Thyroid gland (tissue), 4 donors: Measurements from ENCODE around the gene MYADML2. TPM values are rescaled to one million over a fixed set of nuclear protein-coding genes. Genes with fewer than 3 reads are reported as not detected.

Experiments
- DNase-seq, 2 donors: peaks; one replicate each; pipeline ENCODE4 v3.0.0-alpha.2; 2019
- H3K27ac ChIP-seq, 3 donors: fragments of 200-600 bp; sonication (generic); 1 replicate in 2 of 3; 2 replicates in 1 of 3; pipeline ENCODE4 v1.5.1; 2016 to 2019; ENCODE audit warnings: mild to moderate bottlenecking in 1 of 3, moderate library complexity in 1 of 3
- H3K27me3 ChIP-seq: fragments of 200-600 bp; sonication (generic); one replicate; pipeline ENCODE4 v1.5.1; 2019
- H3K36me3 ChIP-seq, 2 donors: fragments of 200-600 bp; sonication (generic); one replicate each; pipeline ENCODE4 v1.5.1; 2016 to 2019
- H3K4me1 ChIP-seq, 2 donors: fragments of 200-600 bp; sonication (generic); one replicate each; pipeline ENCODE4 v1.5.1; 2017 to 2019
- H3K4me3 ChIP-seq, 3 donors: fragments of 200-600 bp; sonication (generic); replicated peaks in 1 of 3; 1 replicate in 2 of 3; 2 replicates in 1 of 3; pipeline ENCODE4 v1.5.1; 2016; ENCODE audit warnings: mild to moderate bottlenecking in 1 of 3
- H3K9me3 ChIP-seq: fragments of 200-600 bp; sonication (generic); one replicate; pipeline ENCODE4 v1.5.1; 2017
- CTCF ChIP-seq, 6 experiments: fragments of 200-600 bp in 3 of 6; fragments of 450-650 bp in 3 of 6; sonication (generic) in 3 of 6; IDR thresholded peaks; one replicate each; pipeline ENCODE4 v1.5.1; 2016 to 2019; ENCODE audit warnings: antibody characterized with exemption in 6 of 6, mild to moderate bottlenecking in 2 of 6, inconsistent platforms in 1 of 6, moderate library complexity in 1 of 6
- POLR2A ChIP-seq, 2 donors: fragments of 450-650 bp; IDR thresholded peaks; one replicate each; pipeline ENCODE4 v1.6.1; 2017; ENCODE audit warnings: antibody characterized with exemption in 2 of 2, mild to moderate bottlenecking in 2 of 2, moderate library complexity in 1 of 2
- WGBS, 2 donors: methylation state at CpG; one replicate each; pipeline ENCODE4 v1.1.5; 2017; 5-methylcytosine and 5-hydroxymethylcytosine counted together
- intact Hi-C: fragments of 100-400 bp; cut with DNase I; formaldehyde crosslinking; loops from one replicate; pipeline ENCODE4 v1.15.1; 2023
- total RNA-seq, 4 donors: library from RNA; depleted of rRNA; stranded (reverse); fragments of >200 nt; gene quantifications; one replicate each; pipeline ENCODE4 v1.2.3, GENCODE V29; 2016

MYADML2 gene
- total RNA-seq, 4 donors from 2014 or later: not detected

GRCh38 chr17:81926451-81927151 lies 20.4 kb downstream of the MYADML2 start:
- intact Hi-C loops: no loop called here
- Histone ChIP-seq H3K4me3 (peak overlapping the region; percentile 43 to 98 (median 87)), H3K9me3 (no peaks in the 10 kb centered on the region), H3K4me1 (peaks cover 40 to 52% of the 10 kb centered on the region in 2 donors), H3K27ac (peak overlapping the region; percentile 85 to 93 (median 91)), H3K36me3 (peaks cover 9 to 10% of the 10 kb centered on the region in 2 donors), H3K27me3 (no peaks in the 10 kb centered on the region)
- no peak for TF ChIP-seq CTCF (IDR thresholded peaks at IDR 0.05)
- peak in 1 of 2 donors; percentile 70 for TF ChIP-seq POLR2A (IDR thresholded peaks at IDR 0.05)
- peak; percentile 82 to 83 for DNase-seq
- 0 to 1% methylated on average over 21 to 23 of the region's 46 CpGs for WGBS, 2 donors

GRCh38 chr17:81925860-81926450 lies 21.1 kb downstream of the MYADML2 start:
- TF ChIP-seq POLR2A (IDR thresholded peaks at IDR 0.05) (no peak), CTCF (IDR thresholded peaks at IDR 0.05) (no peak)
- H3K27me3 ChIP-seq: no peaks in the 10 kb centered on the region
- peaks cover 40 to 52% of the 10 kb centered on the region in 2 donors for H3K4me1 ChIP-seq
- 60 to 63% methylated on average over 9 to 10 of the region's 10 CpGs for WGBS, 2 donors
- no peaks in the 10 kb centered on the region for H3K9me3 ChIP-seq
- DNase-seq: no peak
- H3K4me3 ChIP-seq: peak overlapping the region in 1 of 3 donors; percentile 98
- H3K36me3 ChIP-seq: peaks cover 9 to 13% of the 10 kb centered on the region in 2 donors
- H3K27ac ChIP-seq: peak overlapping the region in 2 of 3 donors; percentile 91 to 93
- intact Hi-C loops: no loop called here

GRCh38 chr17:81924557-81925532 lies 22.2 kb downstream of the MYADML2 start:
- peaks cover 9 to 13% of the 10 kb centered on the region in 2 donors for H3K36me3 ChIP-seq
- peaks cover 40 to 52% of the 10 kb centered on the region in 2 donors for H3K4me1 ChIP-seq
- intact Hi-C loops: no loop called here
- H3K9me3 ChIP-seq: no peaks in the 10 kb centered on the region
- H3K4me3 ChIP-seq: no peak overlapping the region
- 84 to 90% methylated on average over 10 to 12 of the region's 21 CpGs for WGBS, 2 donors
- peak; percentile 25 to 26 for DNase-seq
- no peaks in the 10 kb centered on the region for H3K27me3 ChIP-seq
- peak overlapping the region in 1 of 3 donors; percentile 64 for H3K27ac ChIP-seq
- TF ChIP-seq POLR2A (IDR thresholded peaks at IDR 0.05) (no peak), CTCF (IDR thresholded peaks at IDR 0.05) (no peak)

- Histone ChIP-seq H3K4me3 (peak overlapping the region in 1 of 3 donors; percentile 25), H3K4me1 (peaks cover 39 to 49% of the 10 kb centered on the region in 2 donors), H3K9me3 (no peaks in the 10 kb centered on the region), H3K27ac (peak overlapping the region; percentile 53 to 83 (median 64)), H3K36me3 (peaks cover 13 to 14% of the 10 kb centered on the region in 2 donors), H3K27me3 (no peaks in the 10 kb centered on the region)
- 20 to 27% methylated on average over 15 to 18 of the region's 32 CpGs for WGBS, 2 donors
- DNase-seq: peak; percentile 79 to 84
- intact Hi-C loops: no loop called here
- TF ChIP-seq CTCF (IDR thresholded peaks at IDR 0.05): no peak
- peak in 1 of 2 donors; percentile 33 for TF ChIP-seq POLR2A (IDR thresholded peaks at IDR 0.05)
Measured at GRCh38 chr17:81923302-81924260, 23.5 kb downstream of the MYADML2 start.
